Measurements from ENCODE around the gene ATL3. TPM values are rescaled to one million over a fixed set of nuclear protein-coding genes. Genes with fewer than 3 reads are reported as not detected.

Gene ATL3
- total RNA-seq, 1 experiment from 2014 or later, result 79.0 TPM

DNA sequence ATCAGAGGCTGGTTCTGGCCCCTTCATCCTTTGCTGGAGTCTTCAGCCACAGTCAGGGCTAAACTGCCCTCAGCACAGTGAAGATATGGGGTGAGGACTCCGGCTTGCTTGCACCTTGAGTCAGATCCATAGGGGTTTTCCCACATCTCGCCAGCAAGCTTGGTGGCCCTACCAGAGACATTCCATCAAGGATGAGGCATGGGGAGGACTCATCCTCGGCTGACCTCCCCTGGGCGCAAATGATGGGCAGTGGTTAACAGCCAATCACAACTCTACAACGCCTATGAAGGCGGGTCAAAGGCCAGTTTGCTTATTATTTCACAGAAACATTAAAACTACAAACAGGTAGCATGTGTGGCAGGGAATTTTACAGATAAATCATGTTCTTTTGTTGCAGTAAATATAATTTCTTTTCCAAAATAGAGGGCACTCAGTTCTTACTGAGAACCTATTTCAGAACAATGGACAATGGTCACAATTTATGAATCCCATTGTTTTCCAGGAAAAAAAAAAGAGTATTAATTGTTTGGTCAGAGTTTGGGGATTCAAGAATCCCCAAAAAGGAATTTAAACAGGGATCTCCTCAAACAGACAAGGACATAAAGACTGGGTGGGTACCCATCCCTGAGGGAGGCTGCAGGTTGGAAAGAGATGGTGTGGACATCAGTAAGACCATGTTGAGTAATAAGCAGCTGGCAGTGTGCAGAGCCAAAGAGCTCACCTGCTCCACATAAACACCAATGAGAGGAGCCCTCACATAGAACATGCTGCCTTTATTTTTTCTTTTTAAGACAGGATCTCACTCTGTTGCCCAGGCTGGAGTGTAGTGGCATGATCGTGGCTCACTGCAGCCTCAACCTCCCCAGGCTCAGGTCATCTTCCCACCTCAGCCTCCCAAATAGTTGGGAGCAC is 71.7 kb downstream of the ATL3 start:
- DNase-seq (ENCODE audit: low read depth, low spot score), result no peak
- H3K27ac ChIP-seq (ENCODE audit: low read length), result no peak overlapping the region
- ChIA-PET POLR2A (no interaction called here), CTCF (no interaction called here)
- intact Hi-C loops (cut with micrococcal nuclease; ENCODE audit: unreplicated experiment) (no loop called here), in situ Hi-C loops (cut with HindIII; ENCODE audit: low pct_unique_long_range_greater_than_20kb, low sequenced_read_pairs) (no loop called here)
- H3K27me3 ChIP-seq (ENCODE audit: control insufficient read depth, insufficient read depth, low read length), result no peaks in the 10 kb centered on the region
- H3K36me3 ChIP-seq (ENCODE audit: control insufficient read depth, insufficient read depth, low read length), result no peaks in the 10 kb centered on the region
- peak; percentile 85 for ATAC-seq
- BruUV-seq (replicated peaks), result no TSS peak
- no peaks in the 10 kb centered on the region for H3K9me3 ChIP-seq (ENCODE audit: control insufficient read depth, insufficient read depth, low read depth, low read length)
- no peak overlapping the region for H3K4me3 ChIP-seq (ENCODE audit: low read depth in 2 of 2, low read length in 2 of 2)
- no peaks in the 10 kb centered on the region for H3K4me1 ChIP-seq (ENCODE audit: control insufficient read depth, insufficient read depth, low read length)
- no peak for TF ChIP-seq SIN3A (IDR thresholded peaks at IDR 0.05; ENCODE audit: borderline replicate concordance, insufficient read depth, low read depth, low read length)
- no peak for TF ChIP-seq TCF7L2 (IDR thresholded peaks at IDR 0.05; ENCODE audit: low read depth, low read length)
- no peak for TF ChIP-seq POLR2AphosphoS5 (IDR thresholded peaks at IDR 0.05; ENCODE audit: low read depth, low read length)
- TF ChIP-seq, protein P1, sequence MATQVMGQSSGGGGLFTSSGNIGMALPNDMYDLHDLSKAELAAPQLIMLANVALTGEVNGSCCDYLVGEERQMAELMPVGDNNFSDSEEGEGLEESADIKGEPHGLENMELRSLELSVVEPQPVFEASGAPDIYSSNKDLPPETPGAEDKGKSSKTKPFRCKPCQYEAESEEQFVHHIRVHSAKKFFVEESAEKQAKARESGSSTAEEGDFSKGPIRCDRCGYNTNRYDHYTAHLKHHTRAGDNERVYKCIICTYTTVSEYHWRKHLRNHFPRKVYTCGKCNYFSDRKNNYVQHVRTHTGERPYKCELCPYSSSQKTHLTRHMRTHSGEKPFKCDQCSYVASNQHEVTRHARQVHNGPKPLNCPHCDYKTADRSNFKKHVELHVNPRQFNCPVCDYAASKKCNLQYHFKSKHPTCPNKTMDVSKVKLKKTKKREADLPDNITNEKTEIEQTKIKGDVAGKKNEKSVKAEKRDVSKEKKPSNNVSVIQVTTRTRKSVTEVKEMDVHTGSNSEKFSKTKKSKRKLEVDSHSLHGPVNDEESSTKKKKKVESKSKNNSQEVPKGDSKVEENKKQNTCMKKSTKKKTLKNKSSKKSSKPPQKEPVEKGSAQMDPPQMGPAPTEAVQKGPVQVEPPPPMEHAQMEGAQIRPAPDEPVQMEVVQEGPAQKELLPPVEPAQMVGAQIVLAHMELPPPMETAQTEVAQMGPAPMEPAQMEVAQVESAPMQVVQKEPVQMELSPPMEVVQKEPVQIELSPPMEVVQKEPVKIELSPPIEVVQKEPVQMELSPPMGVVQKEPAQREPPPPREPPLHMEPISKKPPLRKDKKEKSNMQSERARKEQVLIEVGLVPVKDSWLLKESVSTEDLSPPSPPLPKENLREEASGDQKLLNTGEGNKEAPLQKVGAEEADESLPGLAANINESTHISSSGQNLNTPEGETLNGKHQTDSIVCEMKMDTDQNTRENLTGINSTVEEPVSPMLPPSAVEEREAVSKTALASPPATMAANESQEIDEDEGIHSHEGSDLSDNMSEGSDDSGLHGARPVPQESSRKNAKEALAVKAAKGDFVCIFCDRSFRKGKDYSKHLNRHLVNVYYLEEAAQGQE (IDR thresholded peaks at IDR 0.05; ENCODE audit: insufficient read depth in 1 of 2, low read depth in 2 of 2, low read length in 1 of 2), result no peak
- TF ChIP-seq, protein P2, sequence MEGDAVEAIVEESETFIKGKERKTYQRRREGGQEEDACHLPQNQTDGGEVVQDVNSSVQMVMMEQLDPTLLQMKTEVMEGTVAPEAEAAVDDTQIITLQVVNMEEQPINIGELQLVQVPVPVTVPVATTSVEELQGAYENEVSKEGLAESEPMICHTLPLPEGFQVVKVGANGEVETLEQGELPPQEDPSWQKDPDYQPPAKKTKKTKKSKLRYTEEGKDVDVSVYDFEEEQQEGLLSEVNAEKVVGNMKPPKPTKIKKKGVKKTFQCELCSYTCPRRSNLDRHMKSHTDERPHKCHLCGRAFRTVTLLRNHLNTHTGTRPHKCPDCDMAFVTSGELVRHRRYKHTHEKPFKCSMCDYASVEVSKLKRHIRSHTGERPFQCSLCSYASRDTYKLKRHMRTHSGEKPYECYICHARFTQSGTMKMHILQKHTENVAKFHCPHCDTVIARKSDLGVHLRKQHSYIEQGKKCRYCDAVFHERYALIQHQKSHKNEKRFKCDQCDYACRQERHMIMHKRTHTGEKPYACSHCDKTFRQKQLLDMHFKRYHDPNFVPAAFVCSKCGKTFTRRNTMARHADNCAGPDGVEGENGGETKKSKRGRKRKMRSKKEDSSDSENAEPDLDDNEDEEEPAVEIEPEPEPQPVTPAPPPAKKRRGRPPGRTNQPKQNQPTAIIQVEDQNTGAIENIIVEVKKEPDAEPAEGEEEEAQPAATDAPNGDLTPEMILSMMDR (IDR thresholded peaks at IDR 0.05), result no peak

DNA sequence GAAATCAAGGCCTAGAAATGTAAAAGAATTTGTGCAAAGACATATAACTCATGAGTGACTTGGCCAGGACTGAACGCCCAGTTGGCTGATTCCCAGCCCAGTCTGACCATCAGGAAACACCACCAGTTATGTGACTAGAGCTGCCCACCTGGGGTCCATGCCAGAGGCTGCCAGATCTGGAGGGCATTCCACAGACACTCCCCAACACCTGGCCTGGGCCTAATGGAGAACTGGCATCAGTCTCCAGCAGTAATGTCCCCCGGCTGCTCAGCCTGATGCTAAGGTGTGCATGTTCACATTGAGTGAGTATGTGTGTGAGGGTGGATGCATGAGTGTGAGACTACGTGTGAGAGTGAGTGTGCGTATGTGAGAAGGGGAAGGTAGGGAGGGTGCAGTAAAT is 72.6 kb downstream of the ATL3 start:
- no TSS peak for BruUV-seq (replicated peaks)
- no peak; the same call in 1 of the 2 replicates for ATAC-seq

More for the DNA sequence above, 72.6 kb downstream of the ATL3 start:
- ChIA-PET CTCF (no interaction called here), POLR2A (no interaction called here)
- Histone ChIP-seq H3K27ac (ENCODE audit: low read length) (no peak overlapping the region), H3K9me3 (ENCODE audit: control insufficient read depth, insufficient read depth, low read depth, low read length) (no peaks in the 10 kb centered on the region), H3K27me3 (ENCODE audit: control insufficient read depth, insufficient read depth, low read length) (no peaks in the 10 kb centered on the region), H3K4me1 (ENCODE audit: control insufficient read depth, insufficient read depth, low read length) (no peaks in the 10 kb centered on the region), H3K36me3 (ENCODE audit: control insufficient read depth, insufficient read depth, low read length) (no peaks in the 10 kb centered on the region), H3K4me3 (ENCODE audit: low read depth in 2 of 2, low read length in 2 of 2) (no peak overlapping the region)
- intact Hi-C loops (cut with micrococcal nuclease; ENCODE audit: unreplicated experiment), result no loop called here
- in situ Hi-C loops (cut with HindIII; ENCODE audit: low pct_unique_long_range_greater_than_20kb, low sequenced_read_pairs), result no loop called here
- DNase-seq (ENCODE audit: low read depth, low spot score), result no peak
- TF ChIP-seq TCF7L2 (IDR thresholded peaks at IDR 0.05; ENCODE audit: low read depth, low read length) (no peak), POLR2AphosphoS5 (IDR thresholded peaks at IDR 0.05; ENCODE audit: low read depth, low read length) (no peak), SIN3A (IDR thresholded peaks at IDR 0.05; ENCODE audit: borderline replicate concordance, insufficient read depth, low read depth, low read length) (no peak)
- TF ChIP-seq, protein P1 (IDR thresholded peaks at IDR 0.05; ENCODE audit: insufficient read depth in 1 of 2, low read depth in 2 of 2, low read length in 1 of 2), result no peak
- TF ChIP-seq, protein P2 (IDR thresholded peaks at IDR 0.05), result no peak
